Measurements from ENCODE around the gene FAT3.

DNA sequence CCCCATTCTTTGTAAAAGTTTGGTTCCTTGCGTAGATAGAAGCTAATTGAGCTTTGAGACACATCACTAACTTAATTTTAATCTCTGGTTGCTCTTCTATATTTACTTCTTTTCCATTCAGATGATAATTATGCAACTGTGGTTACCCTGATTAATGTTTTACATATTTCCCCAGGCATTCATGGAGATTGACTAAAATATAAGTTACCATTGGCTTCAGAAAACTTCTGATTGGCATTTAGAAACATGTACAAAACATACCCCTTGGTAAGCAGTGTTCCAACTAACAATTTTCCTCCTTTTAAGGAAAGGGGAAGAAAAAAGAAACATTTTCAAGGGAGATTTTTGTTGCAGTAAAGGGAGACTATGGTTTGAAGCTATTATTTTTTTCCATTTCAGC is 43.9 kb downstream of the FAT3 start:
- TF ChIP-seq, protein P1, sequence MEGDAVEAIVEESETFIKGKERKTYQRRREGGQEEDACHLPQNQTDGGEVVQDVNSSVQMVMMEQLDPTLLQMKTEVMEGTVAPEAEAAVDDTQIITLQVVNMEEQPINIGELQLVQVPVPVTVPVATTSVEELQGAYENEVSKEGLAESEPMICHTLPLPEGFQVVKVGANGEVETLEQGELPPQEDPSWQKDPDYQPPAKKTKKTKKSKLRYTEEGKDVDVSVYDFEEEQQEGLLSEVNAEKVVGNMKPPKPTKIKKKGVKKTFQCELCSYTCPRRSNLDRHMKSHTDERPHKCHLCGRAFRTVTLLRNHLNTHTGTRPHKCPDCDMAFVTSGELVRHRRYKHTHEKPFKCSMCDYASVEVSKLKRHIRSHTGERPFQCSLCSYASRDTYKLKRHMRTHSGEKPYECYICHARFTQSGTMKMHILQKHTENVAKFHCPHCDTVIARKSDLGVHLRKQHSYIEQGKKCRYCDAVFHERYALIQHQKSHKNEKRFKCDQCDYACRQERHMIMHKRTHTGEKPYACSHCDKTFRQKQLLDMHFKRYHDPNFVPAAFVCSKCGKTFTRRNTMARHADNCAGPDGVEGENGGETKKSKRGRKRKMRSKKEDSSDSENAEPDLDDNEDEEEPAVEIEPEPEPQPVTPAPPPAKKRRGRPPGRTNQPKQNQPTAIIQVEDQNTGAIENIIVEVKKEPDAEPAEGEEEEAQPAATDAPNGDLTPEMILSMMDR (IDR thresholded peaks at IDR 0.05; ENCODE audit: low read length) = no peak
- TF ChIP-seq EZH2phosphoT487 (IDR thresholded peaks at IDR 0.05; ENCODE audit: low read length) (no peak), EZH2 (optimal IDR thresholded peaks at IDR 0.05; ENCODE audit: low read depth, low read length) (no peak)
